GM12891 (cell line): ENCODE data around the gene PBRM1.

ENCODE experiments used
- POLR2A ChIP-seq: IDR thresholded peaks from 2 replicates; pipeline ENCODE4 v1.6.1; 2011; ENCODE audit warnings: low read depth, low read length, control low read depth
- POLR2AphosphoS5 ChIP-seq: IDR thresholded peaks from 2 replicates; pipeline ENCODE4 v1.6.1; 2011; ENCODE audit warnings: low read depth, low read length, control low read depth
- TAF1 ChIP-seq: IDR thresholded peaks from 2 replicates; pipeline ENCODE4 v1.6.1; 2011; ENCODE audit warnings: low read depth, low read length, control low read depth

- TF ChIP-seq POLR2A (no peak), POLR2AphosphoS5 (no peak), TAF1 (no peak)
Observed at GRCh38 chr3:52518723-52519444, 166.8 kb downstream of the PBRM1 start.
